ENCODE results near the gene ELN.

The ELN gene

DNA sequence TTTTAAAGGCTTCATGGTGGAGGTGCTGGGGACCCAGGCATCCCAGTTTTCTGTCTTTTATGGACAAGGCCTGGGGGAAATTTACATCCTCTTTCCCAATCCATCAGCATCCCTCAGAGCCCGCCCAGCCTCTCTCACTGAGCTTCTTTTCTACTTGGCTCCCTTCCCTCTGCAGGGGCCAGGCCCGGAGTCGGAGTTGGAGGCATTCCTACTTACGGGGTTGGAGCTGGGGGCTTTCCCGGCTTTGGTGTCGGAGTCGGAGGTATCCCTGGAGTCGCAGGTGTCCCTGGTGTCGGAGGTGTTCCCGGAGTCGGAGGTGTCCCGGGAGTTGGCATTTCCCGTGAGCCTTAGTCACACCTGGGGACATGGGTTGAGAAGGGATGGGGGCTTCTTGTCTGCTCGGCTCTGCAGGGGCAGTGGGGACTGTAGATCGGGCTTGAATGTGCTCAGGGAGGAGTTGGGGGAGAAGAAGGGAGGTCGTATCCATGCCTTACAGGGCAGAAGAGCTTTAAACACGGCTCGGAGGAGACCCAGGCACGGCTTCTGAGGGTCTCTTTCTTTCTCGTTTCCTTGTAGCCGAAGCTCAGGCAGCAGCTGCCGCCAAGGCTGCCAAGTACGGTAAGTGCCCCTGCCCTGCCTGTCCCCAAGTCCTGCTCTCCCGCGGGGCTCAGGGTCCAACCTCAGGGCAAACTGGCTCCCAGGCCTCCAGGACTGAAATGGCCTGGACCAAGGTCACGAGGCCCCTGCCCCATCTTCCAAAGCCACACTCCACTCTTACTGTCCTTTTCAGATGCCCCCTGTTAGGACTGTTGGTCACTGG lies 28.3 kb downstream of the ELN start:
- Histone ChIP-seq H3K36me3 (ENCODE audit: control insufficient read depth, low read length) (no peaks in the 10 kb centered on the region), H3K27me3 (ENCODE audit: control insufficient read depth, low read length) (peaks cover 58% of the 10 kb centered on the region), H3K9me2 (replicated peaks; ENCODE audit: control insufficient read depth, low read length) (no peaks in the 10 kb centered on the region)

DNA sequence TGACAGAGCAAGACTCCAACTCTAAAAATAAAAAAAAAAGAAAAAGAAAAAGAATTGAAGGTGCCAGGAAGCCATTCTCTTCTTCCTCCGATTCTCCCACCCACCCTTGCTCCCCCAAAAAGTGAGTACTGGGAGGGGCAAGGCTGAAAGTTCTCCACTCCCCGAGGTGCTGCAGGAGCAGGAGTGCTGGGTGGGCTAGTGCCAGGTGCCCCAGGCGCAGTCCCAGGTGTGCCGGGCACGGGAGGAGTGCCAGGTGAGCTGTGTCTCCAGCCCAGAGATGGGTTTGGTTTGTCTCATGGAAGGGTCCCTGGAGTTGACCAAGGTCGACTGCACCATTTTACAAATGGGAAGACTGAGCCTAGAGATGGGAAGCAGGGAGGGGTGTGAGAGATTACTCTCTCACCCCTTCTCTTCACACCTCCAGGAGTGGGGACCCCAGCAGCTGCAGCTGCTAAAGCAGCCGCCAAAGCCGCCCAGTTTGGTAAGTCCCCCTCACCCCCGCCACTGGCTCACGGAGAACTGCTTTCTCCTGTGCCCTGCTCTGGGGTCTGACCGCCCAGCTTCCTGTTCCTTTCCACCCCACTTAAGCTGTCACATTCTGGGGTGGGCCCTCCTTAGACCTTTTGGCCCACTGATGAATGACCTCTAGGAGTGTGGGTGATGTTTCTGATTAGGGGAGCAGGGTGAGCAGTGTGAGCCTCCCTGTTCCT lies 29.4 kb downstream of the ELN start:
- Histone ChIP-seq H4K20me1 (ENCODE audit: control insufficient read depth, insufficient read depth, low read depth, low read length) (no peaks in the 10 kb centered on the region), H3K9me2 (replicated peaks; ENCODE audit: control insufficient read depth, low read length) (no peaks in the 10 kb centered on the region), H3K79me2 (ENCODE audit: control insufficient read depth, low read length) (no peaks in the 10 kb centered on the region), H3K4me3 (ENCODE audit: low read length) (no peak overlapping the region), H3K4me1 (ENCODE audit: control insufficient read depth, low read length) (peaks cover 14% of the 10 kb centered on the region), H3K27me3 (ENCODE audit: control insufficient read depth, low read length) (peaks cover 47% of the 10 kb centered on the region), H3K36me3 (ENCODE audit: control insufficient read depth, low read length) (no peaks in the 10 kb centered on the region), H3F3A (ENCODE audit: control insufficient read depth, insufficient read depth) (no peaks in the 10 kb centered on the region), H3K9me3 (ENCODE audit: control insufficient read depth, insufficient read depth, low read length) (no peaks in the 10 kb centered on the region), H3K27ac (ENCODE audit: low read depth, low read length) (no peak overlapping the region), H3K4me2 (ENCODE audit: low read length) (no peak overlapping the region)
- TF ChIP-seq, protein P1, sequence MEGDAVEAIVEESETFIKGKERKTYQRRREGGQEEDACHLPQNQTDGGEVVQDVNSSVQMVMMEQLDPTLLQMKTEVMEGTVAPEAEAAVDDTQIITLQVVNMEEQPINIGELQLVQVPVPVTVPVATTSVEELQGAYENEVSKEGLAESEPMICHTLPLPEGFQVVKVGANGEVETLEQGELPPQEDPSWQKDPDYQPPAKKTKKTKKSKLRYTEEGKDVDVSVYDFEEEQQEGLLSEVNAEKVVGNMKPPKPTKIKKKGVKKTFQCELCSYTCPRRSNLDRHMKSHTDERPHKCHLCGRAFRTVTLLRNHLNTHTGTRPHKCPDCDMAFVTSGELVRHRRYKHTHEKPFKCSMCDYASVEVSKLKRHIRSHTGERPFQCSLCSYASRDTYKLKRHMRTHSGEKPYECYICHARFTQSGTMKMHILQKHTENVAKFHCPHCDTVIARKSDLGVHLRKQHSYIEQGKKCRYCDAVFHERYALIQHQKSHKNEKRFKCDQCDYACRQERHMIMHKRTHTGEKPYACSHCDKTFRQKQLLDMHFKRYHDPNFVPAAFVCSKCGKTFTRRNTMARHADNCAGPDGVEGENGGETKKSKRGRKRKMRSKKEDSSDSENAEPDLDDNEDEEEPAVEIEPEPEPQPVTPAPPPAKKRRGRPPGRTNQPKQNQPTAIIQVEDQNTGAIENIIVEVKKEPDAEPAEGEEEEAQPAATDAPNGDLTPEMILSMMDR (IDR thresholded peaks at IDR 0.05; ENCODE audit: low read depth, low read length, poor library complexity, severe bottlenecking): no peak
- TF ChIP-seq EZH2phosphoT487 (IDR thresholded peaks at IDR 0.05; ENCODE audit: borderline replicate concordance, low read length): no peak

More for the DNA sequence above, 28.3 kb downstream of the ELN start:
- H3K4me3 ChIP-seq (ENCODE audit: low read length): no peak overlapping the region
- H4K20me1 ChIP-seq (ENCODE audit: control insufficient read depth, insufficient read depth, low read depth, low read length): no peaks in the 10 kb centered on the region
- no peak overlapping the region for H3K4me2 ChIP-seq (ENCODE audit: low read length)
- H3K4me1 ChIP-seq (ENCODE audit: control insufficient read depth, low read length): peaks cover 16% of the 10 kb centered on the region
- no peaks in the 10 kb centered on the region for H3F3A ChIP-seq (ENCODE audit: control insufficient read depth, insufficient read depth)
- H3K79me2 ChIP-seq (ENCODE audit: control insufficient read depth, low read length): no peaks in the 10 kb centered on the region
- no peaks in the 10 kb centered on the region for H3K9me3 ChIP-seq (ENCODE audit: control insufficient read depth, insufficient read depth, low read length)
- H3K27ac ChIP-seq (ENCODE audit: low read depth, low read length): no peak overlapping the region
- TF ChIP-seq, protein P1 (IDR thresholded peaks at IDR 0.05; ENCODE audit: low read depth, low read length, poor library complexity, severe bottlenecking): no peak
- no peak for TF ChIP-seq EZH2phosphoT487 (IDR thresholded peaks at IDR 0.05; ENCODE audit: borderline replicate concordance, low read length)

- Histone ChIP-seq H3K27ac (ENCODE audit: low read depth, low read length) (no peak overlapping the region), H3F3A (ENCODE audit: control insufficient read depth, insufficient read depth) (no peaks in the 10 kb centered on the region), H3K79me2 (ENCODE audit: control insufficient read depth, low read length) (no peaks in the 10 kb centered on the region), H3K4me1 (ENCODE audit: control insufficient read depth, low read length) (peaks cover 14% of the 10 kb centered on the region), H3K4me3 (ENCODE audit: low read length) (no peak overlapping the region), H3K4me2 (ENCODE audit: low read length) (no peak overlapping the region), H3K9me2 (replicated peaks; ENCODE audit: control insufficient read depth, low read length) (no peaks in the 10 kb centered on the region), H4K20me1 (ENCODE audit: control insufficient read depth, insufficient read depth, low read depth, low read length) (no peaks in the 10 kb centered on the region), H3K9me3 (ENCODE audit: control insufficient read depth, insufficient read depth, low read length) (no peaks in the 10 kb centered on the region), H3K36me3 (ENCODE audit: control insufficient read depth, low read length) (no peaks in the 10 kb centered on the region), H3K27me3 (ENCODE audit: control insufficient read depth, low read length) (peaks cover 46% of the 10 kb centered on the region)
- TF ChIP-seq, protein P1 (IDR thresholded peaks at IDR 0.05; ENCODE audit: low read depth, low read length, poor library complexity, severe bottlenecking): no peak
- no peak for TF ChIP-seq EZH2phosphoT487 (IDR thresholded peaks at IDR 0.05; ENCODE audit: borderline replicate concordance, low read length)
Measured at GRCh38 chr7:74057987-74058386, 30.0 kb downstream of the ELN start.
